KOPT-K1 (cell line): Measurements from ENCODE around the gene NEURL2.

ENCODE experiments used
- H3K27ac ChIP-seq: fragments of 200-600 bp; sonication (generic); 2 replicates; pipeline ENCODE4 v1.5.1; 2016; ENCODE audit warnings: antibody characterized with exemption, mild to moderate bottlenecking, low read depth, low read length; ENCODE audit not compliant: poor library complexity, severe bottlenecking
- H3K36me3 ChIP-seq: fragments of 200-600 bp; sonication (generic); 2 replicates; pipeline ENCODE4 v1.5.1; 2017; ENCODE audit warnings: antibody characterized with exemption, mild to moderate bottlenecking, low read length, moderate library complexity; ENCODE audit not compliant: insufficient read depth
- H3K9me3 ChIP-seq: fragments of 200-600 bp; sonication (generic); 2 replicates; pipeline ENCODE4 v1.5.1; 2017; ENCODE audit warnings: antibody characterized with exemption, low read length, mild to moderate bottlenecking; ENCODE audit not compliant: insufficient read depth, poor library complexity, severe bottlenecking

NEURL2 gene

GRCh38 chr20:45853484-45853883 lies 37.5 kb downstream of the NEURL2 start:
- Histone ChIP-seq H3K27ac (no peak overlapping the region), H3K9me3 (no peaks in the 10 kb centered on the region), H3K36me3 (peaks cover 52% of the 10 kb centered on the region)

- no peaks in the 10 kb centered on the region for H3K9me3 ChIP-seq
- no peak overlapping the region for H3K27ac ChIP-seq
- H3K36me3 ChIP-seq = peaks cover 60% of the 10 kb centered on the region
These were observed 38.7 kb downstream of the NEURL2 start for GRCh38 chr20:45852326-45852725.

GRCh38 chr20:45851501-45851900 lies 39.5 kb downstream of the NEURL2 start:
- H3K9me3 ChIP-seq = no peaks in the 10 kb centered on the region
- H3K36me3 ChIP-seq = peaks cover 66% of the 10 kb centered on the region
- no peak overlapping the region for H3K27ac ChIP-seq

GRCh38 chr20:45850926-45851325 lies 40.1 kb downstream of the NEURL2 start:
- Histone ChIP-seq H3K9me3 (no peaks in the 10 kb centered on the region), H3K27ac (no peak overlapping the region), H3K36me3 (peaks cover 71% of the 10 kb centered on the region)

- Histone ChIP-seq H3K27ac (no peak overlapping the region), H3K36me3 (peaks cover 78% of the 10 kb centered on the region), H3K9me3 (no peaks in the 10 kb centered on the region)
These were observed 40.8 kb downstream of the NEURL2 start for GRCh38 chr20:45850238-45850637.

GRCh38 chr20:45848969-45849582 lies 41.9 kb downstream of the NEURL2 start:
- Histone ChIP-seq H3K27ac (no peak overlapping the region), H3K9me3 (no peaks in the 10 kb centered on the region), H3K36me3 (peaks cover 82% of the 10 kb centered on the region)

GRCh38 chr20:45848421-45848820 lies 42.6 kb downstream of the NEURL2 start:
- Histone ChIP-seq H3K9me3 (no peaks in the 10 kb centered on the region), H3K36me3 (peaks cover 84% of the 10 kb centered on the region), H3K27ac (no peak overlapping the region)

GRCh38 chr20:45845452-45845851 lies 45.6 kb downstream of the NEURL2 start:
- H3K9me3 ChIP-seq = no peaks in the 10 kb centered on the region
- peaks cover 79% of the 10 kb centered on the region for H3K36me3 ChIP-seq
- H3K27ac ChIP-seq = no peak overlapping the region

- Histone ChIP-seq H3K27ac (no peak overlapping the region), H3K36me3 (peaks cover 65% of the 10 kb centered on the region), H3K9me3 (no peaks in the 10 kb centered on the region)
These were observed 47.5 kb downstream of the NEURL2 start for GRCh38 chr20:45843506-45843905.

- Histone ChIP-seq H3K27ac (no peak overlapping the region), H3K36me3 (peaks cover 58% of the 10 kb centered on the region), H3K9me3 (no peaks in the 10 kb centered on the region)
These were observed 48.7 kb downstream of the NEURL2 start for GRCh38 chr20:45842169-45842812.

GRCh38 chr20:45841407-45842129 lies 49.4 kb downstream of the NEURL2 start:
- Histone ChIP-seq H3K9me3 (no peaks in the 10 kb centered on the region), H3K36me3 (peaks cover 53% of the 10 kb centered on the region), H3K27ac (no peak overlapping the region)

GRCh38 chr20:45840700-45841198 lies 50.3 kb downstream of the NEURL2 start:
- peaks cover 44% of the 10 kb centered on the region for H3K36me3 ChIP-seq
- H3K27ac ChIP-seq = no peak overlapping the region
- no peaks in the 10 kb centered on the region for H3K9me3 ChIP-seq
